ENCODE data around the gene ANKRD7.
A peak's percentile ranks its signal among the peaks of the same experiment; 100 is the strongest.

ANKRD7 gene

DNA sequence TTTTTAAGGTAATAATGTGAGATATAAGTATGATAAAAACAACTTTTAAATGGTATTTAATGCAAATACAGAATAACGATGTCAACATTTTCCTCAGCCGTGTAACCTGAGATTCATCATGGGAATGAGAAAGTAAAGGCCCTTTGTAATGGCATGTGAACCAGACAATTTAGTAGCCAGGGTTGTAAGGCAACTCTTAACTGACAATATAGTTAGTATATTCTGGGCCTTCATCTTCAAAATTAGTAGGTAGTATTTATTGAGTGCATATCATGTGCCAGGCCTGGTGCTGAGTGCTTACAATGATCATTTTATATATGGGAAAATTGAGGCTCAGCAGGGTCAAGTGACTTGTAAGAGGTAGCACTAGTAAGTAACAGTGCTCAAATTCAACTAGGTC lies 29.9 kb upstream of the ANKRD7 start:
- ATAC-seq (ENCODE audit: low read depth) (no peak), DNase-seq (ENCODE audit: low spot score) (no peak)
- no peak for TF ChIP-seq CTCF (IDR thresholded peaks at IDR 0.05; ENCODE audit: poor library complexity, severe bottlenecking)
- Histone ChIP-seq H3K27me3 (ENCODE audit: insufficient read depth, poor library complexity, severe bottlenecking) (no peaks in the 10 kb centered on the region), H3K36me3 (ENCODE audit: low read depth) (peaks cover 32% of the 10 kb centered on the region), H3K4me3 (ENCODE audit: severe bottlenecking) (no peak overlapping the region), H3K4me1 (ENCODE audit: insufficient read depth, poor library complexity, severe bottlenecking) (no peaks in the 10 kb centered on the region), H3K27ac (ENCODE audit: poor library complexity, severe bottlenecking) (no peak overlapping the region), H3K9me3 (ENCODE audit: severe bottlenecking) (no peaks in the 10 kb centered on the region)

GRCh38 chr7:118195837-118196474 lies 28.5 kb upstream of the ANKRD7 start:
- ATAC-seq (ENCODE audit: low read depth) (peak; percentile 83), DNase-seq (ENCODE audit: low spot score) (no peak)
- peak; percentile 91 for TF ChIP-seq CTCF (IDR thresholded peaks at IDR 0.05; ENCODE audit: poor library complexity, severe bottlenecking)
- H3K4me1 ChIP-seq (ENCODE audit: insufficient read depth, poor library complexity, severe bottlenecking): no peaks in the 10 kb centered on the region
- H3K9me3 ChIP-seq (ENCODE audit: severe bottlenecking): no peaks in the 10 kb centered on the region
- H3K36me3 ChIP-seq (ENCODE audit: low read depth): peaks cover 19% of the 10 kb centered on the region
- no peak overlapping the region for H3K4me3 ChIP-seq (ENCODE audit: severe bottlenecking)
- H3K27ac ChIP-seq (ENCODE audit: poor library complexity, severe bottlenecking): no peak overlapping the region
- H3K27me3 ChIP-seq (ENCODE audit: insufficient read depth, poor library complexity, severe bottlenecking): no peaks in the 10 kb centered on the region

GRCh38 chr7:118202061-118202460 lies 22.4 kb upstream of the ANKRD7 start:
- no peaks in the 10 kb centered on the region for H3K36me3 ChIP-seq (ENCODE audit: low read depth)
- no peak overlapping the region for H3K27ac ChIP-seq (ENCODE audit: poor library complexity, severe bottlenecking)
- TF ChIP-seq CTCF (IDR thresholded peaks at IDR 0.05; ENCODE audit: poor library complexity, severe bottlenecking): no peak
- ATAC-seq (ENCODE audit: low read depth): no peak
- no peaks in the 10 kb centered on the region for H3K4me1 ChIP-seq (ENCODE audit: insufficient read depth, poor library complexity, severe bottlenecking)
- no peaks in the 10 kb centered on the region for H3K9me3 ChIP-seq (ENCODE audit: severe bottlenecking)
- H3K27me3 ChIP-seq (ENCODE audit: insufficient read depth, poor library complexity, severe bottlenecking): no peaks in the 10 kb centered on the region
- H3K4me3 ChIP-seq (ENCODE audit: severe bottlenecking): no peak overlapping the region
- no peak for DNase-seq (ENCODE audit: low spot score)

GRCh38 chr7:118214051-118214832 lies 10.3 kb upstream of the ANKRD7 start:
- peak; percentile 92 for ATAC-seq (ENCODE audit: low read depth)
- no peaks in the 10 kb centered on the region for H3K9me3 ChIP-seq (ENCODE audit: severe bottlenecking)
- H3K36me3 ChIP-seq (ENCODE audit: low read depth): no peaks in the 10 kb centered on the region
- no peaks in the 10 kb centered on the region for H3K27me3 ChIP-seq (ENCODE audit: insufficient read depth, poor library complexity, severe bottlenecking)
- peak overlapping the region; percentile 33 for H3K4me3 ChIP-seq (ENCODE audit: severe bottlenecking)
- H3K27ac ChIP-seq (ENCODE audit: poor library complexity, severe bottlenecking): no peak overlapping the region
- peak; percentile 76 for DNase-seq (ENCODE audit: low spot score)
- no peaks in the 10 kb centered on the region for H3K4me1 ChIP-seq (ENCODE audit: insufficient read depth, poor library complexity, severe bottlenecking)
- no peak for TF ChIP-seq CTCF (IDR thresholded peaks at IDR 0.05; ENCODE audit: poor library complexity, severe bottlenecking)

GRCh38 chr7:118214833-118215182 lies 9.7 kb upstream of the ANKRD7 start:
- no peak for TF ChIP-seq CTCF (IDR thresholded peaks at IDR 0.05; ENCODE audit: poor library complexity, severe bottlenecking)
- H3K4me3 ChIP-seq (ENCODE audit: severe bottlenecking): peak overlapping the region; percentile 33
- no peak for DNase-seq (ENCODE audit: low spot score)
- H3K4me1 ChIP-seq (ENCODE audit: insufficient read depth, poor library complexity, severe bottlenecking): no peaks in the 10 kb centered on the region
- no peaks in the 10 kb centered on the region for H3K27me3 ChIP-seq (ENCODE audit: insufficient read depth, poor library complexity, severe bottlenecking)
- no peaks in the 10 kb centered on the region for H3K9me3 ChIP-seq (ENCODE audit: severe bottlenecking)
- ATAC-seq (ENCODE audit: low read depth): no peak
- H3K36me3 ChIP-seq (ENCODE audit: low read depth): no peaks in the 10 kb centered on the region
- H3K27ac ChIP-seq (ENCODE audit: poor library complexity, severe bottlenecking): no peak overlapping the region
